WI38 (cell line): ENCODE data around the gene MRC1.

ENCODE experiments used
- H3K4me3 ChIP-seq: 2 replicates; pipeline ENCODE4 v1.5.1; 2011; ENCODE audit warnings: low read depth, mild to moderate bottlenecking, control low read depth, low read length
- CTCF ChIP-seq: IDR thresholded peaks from 2 replicates; pipeline ENCODE4 v1.5.1; 2012; ENCODE audit warnings: low read depth, mild to moderate bottlenecking, control low read depth, low read length

MRC1 gene

DNA sequence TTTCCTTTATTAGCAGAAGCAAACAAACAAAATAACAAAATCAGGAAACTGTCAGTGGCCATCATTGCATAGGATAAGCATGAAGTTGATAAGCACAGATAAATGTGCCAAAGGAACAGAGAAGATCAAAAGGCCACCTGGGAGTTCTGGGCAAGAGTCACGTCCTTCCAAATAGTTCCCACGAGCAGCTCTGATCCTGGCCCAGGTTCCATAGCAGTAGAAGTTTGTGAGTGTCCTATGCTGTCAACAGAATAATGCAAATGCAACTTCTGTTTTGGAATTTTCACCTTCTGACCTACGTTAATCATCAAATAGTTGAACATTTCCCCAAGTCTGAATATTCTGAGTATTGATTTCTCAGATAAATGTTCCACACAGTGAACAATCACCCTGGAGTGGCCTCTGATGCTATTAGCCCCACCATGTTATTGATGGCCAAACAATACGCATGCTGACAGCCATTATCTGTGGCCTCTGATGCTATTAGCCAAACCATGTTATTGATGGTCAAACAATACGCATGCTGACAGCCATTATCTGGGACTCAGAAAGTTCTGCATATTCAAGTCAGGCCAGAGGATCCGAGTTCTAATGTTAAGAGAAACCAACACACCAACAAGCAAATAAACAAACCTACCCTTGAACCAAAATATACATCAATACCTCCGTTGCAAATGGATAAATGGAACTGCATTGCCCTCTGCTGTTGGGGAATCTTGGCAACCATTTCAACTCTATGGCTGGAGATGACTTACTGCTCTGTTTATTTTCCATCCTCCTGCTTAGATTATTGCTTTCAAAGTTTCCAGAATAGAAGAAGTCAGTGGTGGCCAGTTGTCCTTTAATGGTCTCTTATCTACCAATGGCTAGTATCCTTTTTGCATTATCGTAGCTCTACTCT is 63.3 kb downstream of the MRC1 start:
- H3K4me3 ChIP-seq: no peak overlapping the region
- no peak for TF ChIP-seq CTCF

- no peak for TF ChIP-seq CTCF
Measured at GRCh38 chr10:17873946-17874345, 64.8 kb downstream of the MRC1 start.

DNA sequence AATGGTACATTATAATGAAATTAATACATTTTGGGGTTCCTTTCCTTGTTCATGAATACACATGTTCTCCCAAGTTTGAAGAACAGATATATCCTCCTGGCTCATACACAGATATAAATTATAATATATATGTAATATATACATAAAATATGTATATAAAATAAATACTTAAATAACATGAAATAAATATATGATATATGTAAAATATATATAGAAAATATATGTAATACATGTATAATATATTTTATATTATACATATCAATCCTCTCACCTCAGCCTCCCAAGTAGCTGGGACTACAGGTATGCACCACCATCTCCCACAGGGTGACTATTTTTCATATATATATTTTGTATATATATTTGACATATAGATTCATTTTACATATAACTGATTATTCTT is 68.0 kb downstream of the MRC1 start:
- TF ChIP-seq CTCF: no peak
- H3K4me3 ChIP-seq: no peak overlapping the region

More at GRCh38 chr10:17873946-17874345, 64.8 kb downstream of the MRC1 start:
- H3K4me3 ChIP-seq: no peak overlapping the region

DNA sequence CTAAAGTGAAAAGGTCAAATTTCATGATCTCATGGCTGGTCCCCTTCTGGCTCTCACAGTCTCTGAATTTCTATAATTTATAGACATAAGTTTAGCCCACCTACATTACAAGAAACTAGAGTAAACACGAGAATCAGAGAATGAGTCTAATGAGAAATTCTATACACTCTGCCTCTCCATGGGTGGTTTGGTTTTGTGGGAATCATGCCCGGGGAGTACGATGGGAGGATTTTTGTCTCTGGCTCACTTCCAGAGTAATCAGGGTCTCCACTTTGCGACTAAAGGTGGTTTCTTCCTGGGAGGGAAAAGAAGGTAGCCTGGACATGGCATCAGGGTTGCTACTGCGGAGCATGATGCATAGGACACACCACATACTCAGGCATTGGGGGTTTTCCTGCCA is 69.7 kb downstream of the MRC1 start:
- no peak for TF ChIP-seq CTCF
- no peak overlapping the region for H3K4me3 ChIP-seq

GRCh38 chr10:17880601-17881000 is 71.5 kb downstream of the MRC1 start:
- H3K4me3 ChIP-seq: no peak overlapping the region
- TF ChIP-seq CTCF: no peak

DNA sequence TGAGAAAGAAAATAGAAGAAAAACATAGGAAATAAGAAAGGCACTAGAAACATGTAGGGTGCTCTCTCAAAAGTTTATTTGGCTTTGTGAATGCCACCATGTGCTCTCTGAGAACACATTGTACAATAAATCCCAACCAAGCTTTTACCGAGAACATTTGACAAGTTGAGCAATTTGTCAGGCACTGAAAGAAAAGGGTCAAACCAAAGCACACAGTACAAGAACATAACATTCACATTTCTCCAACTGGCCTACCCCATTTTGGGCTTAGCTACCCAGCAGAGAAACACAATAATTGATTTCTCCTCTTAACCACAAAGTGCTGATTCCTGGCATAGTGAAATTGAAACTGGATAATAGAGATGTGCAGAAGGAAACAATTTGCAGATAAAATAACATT is 73.4 kb downstream of the MRC1 start:
- no peak for TF ChIP-seq CTCF
- H3K4me3 ChIP-seq: no peak overlapping the region

GRCh38 chr10:17883621-17884020 is 74.5 kb downstream of the MRC1 start:
- no peak overlapping the region for H3K4me3 ChIP-seq
- no peak for TF ChIP-seq CTCF
